GM19328 (cell line): ENCODE results near the gene TCF12.

Experiments used
- ATAC-seq: cut with Tn5 transposase; IDR thresholded peaks from one replicate; pipeline ENCODE4 v1.9.1; 2021; ENCODE audit warnings: mild to moderate bottlenecking, moderate library complexity; ENCODE audit not compliant: unreplicated experiment

The TCF12 gene

GRCh38 chr15:57285386-57285785 is 366.9 kb downstream of the TCF12 start:
- ATAC-seq = no peak

- ATAC-seq = no peak
Observed at GRCh38 chr15:57286446-57287122, 368.1 kb downstream of the TCF12 start.

- no peak for ATAC-seq
Observed at GRCh38 chr15:57287123-57287521, 368.7 kb downstream of the TCF12 start.

GRCh38 chr15:57288926-57289580 is 370.6 kb downstream of the TCF12 start:
- ATAC-seq = no peak

- no peak for ATAC-seq
Observed at GRCh38 chr15:57290187-57290586, 371.7 kb downstream of the TCF12 start.

- ATAC-seq = no peak
Observed at GRCh38 chr15:57290826-57291225, 372.4 kb downstream of the TCF12 start.

- ATAC-seq = no peak
Observed at GRCh38 chr15:57296473-57297162, 378.2 kb downstream of the TCF12 start.

- no peak for ATAC-seq
Observed at GRCh38 chr15:57297163-57297593, 378.7 kb downstream of the TCF12 start.

GRCh38 chr15:57297630-57298029 is 379.2 kb downstream of the TCF12 start:
- ATAC-seq = no peak

GRCh38 chr15:57298204-57298603 is 379.8 kb downstream of the TCF12 start:
- no peak for ATAC-seq

- no peak for ATAC-seq
Observed at GRCh38 chr15:57298843-57299550, 380.6 kb downstream of the TCF12 start.

- ATAC-seq = no peak
Observed at GRCh38 chr15:57301307-57301706, 382.9 kb downstream of the TCF12 start.

GRCh38 chr15:57302640-57303257 is 384.3 kb downstream of the TCF12 start:
- ATAC-seq = no peak

GRCh38 chr15:57305009-57305408 is 386.6 kb downstream of the TCF12 start:
- ATAC-seq = no peak

- ATAC-seq = peak; percentile 55
Observed at GRCh38 chr15:57306161-57306943, 387.9 kb downstream of the TCF12 start.

- no peak for ATAC-seq
Observed at GRCh38 chr15:57306944-57307411, 388.5 kb downstream of the TCF12 start.

GRCh38 chr15:57307527-57308169 is 389.2 kb downstream of the TCF12 start:
- ATAC-seq = no peak

GRCh38 chr15:57308170-57308545 is 389.7 kb downstream of the TCF12 start:
- no peak for ATAC-seq
